VCaP (cell line): ENCODE measurements around the gene RAB6A.

Source experiments
- H3K27ac ChIP-seq: fragments of 450-650 bp; 2 replicates; pipeline ENCODE4 v1.5.1; 2017
- CTCF ChIP-seq: fragments of 450-650 bp; conservative IDR thresholded peaks from 2 replicates; pipeline ENCODE4 v1.5.1; 2017; ENCODE audit warnings: mild to moderate bottlenecking, moderate library complexity

The RAB6A gene

GRCh38 chr11:73667891-73668290, 93.0 kb downstream of the RAB6A start:
- TF ChIP-seq CTCF: no peak
- no peak overlapping the region for H3K27ac ChIP-seq

- H3K27ac ChIP-seq: no peak overlapping the region
- no peak for TF ChIP-seq CTCF
Measured at GRCh38 chr11:73664877-73665276, 96.0 kb downstream of the RAB6A start.

GRCh38 chr11:73663604-73664495, 97.0 kb downstream of the RAB6A start:
- TF ChIP-seq CTCF: no peak
- H3K27ac ChIP-seq: no peak overlapping the region

GRCh38 chr11:73662445-73663157, 98.3 kb downstream of the RAB6A start:
- no peak for TF ChIP-seq CTCF
- H3K27ac ChIP-seq: no peak overlapping the region

GRCh38 chr11:73661035-73661628, 99.7 kb downstream of the RAB6A start:
- TF ChIP-seq CTCF: peak; percentile 96
- H3K27ac ChIP-seq: peak overlapping the region; percentile 58

- TF ChIP-seq CTCF: no peak
- peak overlapping the region; percentile 58 for H3K27ac ChIP-seq
Measured at GRCh38 chr11:73660497-73661034, 100.3 kb downstream of the RAB6A start.

GRCh38 chr11:73659961-73660360, 100.9 kb downstream of the RAB6A start:
- no peak for TF ChIP-seq CTCF
- H3K27ac ChIP-seq: peak overlapping the region; percentile 58
